TTC549 (cell line): ENCODE results near the gene OCA2.
"Not testable (repeated sequence)": the region's sequence is repeated elsewhere in the genome, so short reads cannot be mapped to it uniquely, and the experiment has no call there.

Experiments
- FAIRE-seq: peaks from 2 replicates; lab custom pipeline; 2012; peaks lifted over from hg19 to GRCh38; lab: Jason Lieb, UNC

OCA2 gene

GRCh38 chr15:27767918-27768640 lies 331.0 kb downstream of the OCA2 start:
- FAIRE-seq: no peak

DNA sequence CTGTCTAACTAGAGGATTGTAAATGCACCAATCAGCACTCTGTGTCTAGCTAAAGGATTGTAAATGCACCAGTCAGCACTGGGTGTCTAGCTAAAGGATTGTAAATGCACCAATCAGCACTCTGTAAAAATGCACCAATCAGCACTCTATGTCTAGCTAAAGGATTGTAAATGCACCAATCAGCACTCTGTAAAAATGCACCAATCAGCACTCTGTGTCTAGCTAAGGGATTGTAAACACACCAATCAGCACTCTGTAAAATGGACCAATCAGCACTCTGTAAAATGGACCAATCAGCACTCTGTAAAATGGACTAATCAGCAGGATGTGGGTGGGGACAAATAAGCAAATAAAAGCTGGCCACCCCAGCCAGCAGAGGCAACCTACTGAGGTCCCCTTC lies 331.7 kb downstream of the OCA2 start:
- FAIRE-seq: not testable (repeated sequence)

DNA sequence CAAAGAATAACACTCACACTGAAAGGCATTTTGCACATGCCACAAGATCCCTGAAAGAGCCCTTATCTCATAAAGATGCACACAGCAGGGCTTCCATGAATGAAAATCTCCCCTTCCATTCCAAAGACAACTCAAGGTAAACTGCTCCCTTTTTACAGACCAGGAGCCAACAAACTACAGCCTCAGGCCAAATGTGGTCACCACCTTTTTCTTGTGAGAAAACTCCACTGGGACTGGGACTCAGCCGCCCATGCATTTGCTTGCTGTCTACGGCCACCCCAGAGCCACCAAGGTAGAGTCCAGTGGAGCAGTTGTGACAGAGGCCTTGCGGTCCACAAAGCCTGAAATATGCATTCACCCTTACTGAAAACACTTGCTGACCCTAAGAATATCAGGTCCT lies 334.8 kb downstream of the OCA2 start:
- FAIRE-seq: no peak

GRCh38 chr15:27763514-27763913 lies 335.6 kb downstream of the OCA2 start:
- FAIRE-seq: no peak

GRCh38 chr15:27762471-27762870 lies 336.6 kb downstream of the OCA2 start:
- FAIRE-seq: no peak

- no peak for FAIRE-seq
These were observed 342.1 kb downstream of the OCA2 start for GRCh38 chr15:27757052-27757451.

DNA sequence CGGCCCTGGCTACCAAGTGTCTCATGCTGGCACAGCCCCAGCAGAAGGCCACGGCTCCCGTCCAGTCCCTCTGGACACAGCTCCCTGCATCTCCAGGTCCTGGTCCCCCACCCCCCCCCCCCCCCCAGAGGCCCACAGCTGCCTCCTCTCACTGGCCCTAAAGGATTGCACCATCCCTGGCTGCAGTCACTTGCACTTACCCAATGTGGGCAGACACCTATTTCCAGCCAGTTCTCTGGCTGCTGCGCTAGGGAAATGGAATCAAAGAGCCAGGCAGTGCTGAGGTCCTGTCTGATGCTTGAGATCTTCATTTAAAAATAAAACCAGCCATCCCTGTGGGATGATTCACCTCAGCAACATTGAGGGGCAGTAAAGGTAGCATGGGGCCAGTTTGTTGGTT lies 346.4 kb downstream of the OCA2 start:
- FAIRE-seq: no peak

GRCh38 chr15:27747997-27748396 lies 351.1 kb downstream of the OCA2 start:
- FAIRE-seq: no peak

GRCh38 chr15:27746401-27746955 lies 352.6 kb downstream of the OCA2 start:
- FAIRE-seq: no peak

GRCh38 chr15:27744641-27745040 lies 354.5 kb downstream of the OCA2 start:
- FAIRE-seq: no peak

GRCh38 chr15:27743638-27744037 lies 355.5 kb downstream of the OCA2 start:
- no peak for FAIRE-seq

- FAIRE-seq: no peak
These were observed 356.2 kb downstream of the OCA2 start for GRCh38 chr15:27742751-27743477.

GRCh38 chr15:27741226-27741860 lies 357.8 kb downstream of the OCA2 start:
- FAIRE-seq: no peak

DNA sequence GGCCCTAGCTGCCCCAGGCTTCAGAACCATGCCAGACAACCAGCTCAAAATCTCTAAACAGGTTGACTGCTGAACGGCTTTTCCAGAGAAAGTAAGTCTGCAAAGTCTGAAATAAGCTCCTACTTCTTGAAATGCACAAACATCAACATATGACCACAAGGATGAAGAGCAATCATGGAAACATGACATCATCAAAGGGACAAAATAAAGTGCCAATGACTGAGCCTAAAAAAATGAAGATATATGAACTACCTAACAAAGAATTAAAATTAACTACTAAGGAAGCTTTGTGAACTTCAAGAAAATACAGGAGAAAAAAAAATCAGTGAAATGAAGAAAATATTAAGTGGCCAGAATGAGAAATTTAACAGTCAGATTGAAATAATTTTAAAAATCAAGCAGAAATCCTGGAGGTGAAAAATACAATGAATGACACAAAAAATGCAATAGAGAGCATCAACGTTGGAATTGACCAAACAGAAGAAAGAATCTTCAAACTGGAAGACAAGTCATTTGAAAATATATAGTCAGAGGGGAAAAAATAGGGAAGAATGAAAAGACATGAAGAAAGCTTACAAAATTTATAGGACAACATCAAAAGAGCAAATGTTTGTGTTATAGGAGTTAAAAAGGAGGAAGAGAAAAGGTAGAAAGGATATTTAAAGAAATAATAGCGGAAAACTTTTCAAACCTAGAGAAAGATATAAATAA lies 364.2 kb downstream of the OCA2 start:
- no peak for FAIRE-seq

- no peak for FAIRE-seq
These were observed 367.3 kb downstream of the OCA2 start for GRCh38 chr15:27731776-27732175.

DNA sequence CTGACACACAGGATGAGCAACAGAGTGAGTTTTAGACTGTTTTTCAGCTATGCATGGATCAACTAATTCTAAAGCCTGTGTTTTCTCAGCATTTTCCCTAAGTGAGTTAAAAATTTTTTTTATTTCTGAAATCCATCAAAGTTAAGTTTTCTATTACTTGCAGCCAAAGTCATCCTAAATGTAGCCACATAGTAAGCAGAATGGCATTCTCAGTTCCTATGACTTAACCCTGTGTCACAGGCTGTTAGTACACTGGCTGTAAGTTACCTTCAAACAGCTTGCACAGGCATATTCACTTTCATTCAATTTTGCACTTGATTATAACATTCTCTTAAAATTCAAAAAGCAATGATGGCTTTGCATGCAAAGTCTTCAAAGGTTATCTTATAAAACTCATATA lies 368.2 kb downstream of the OCA2 start:
- FAIRE-seq: no peak

GRCh38 chr15:27725731-27726130 lies 373.4 kb downstream of the OCA2 start:
- no peak for FAIRE-seq

- no peak for FAIRE-seq
These were observed 375.3 kb downstream of the OCA2 start for GRCh38 chr15:27723821-27724220.

DNA sequence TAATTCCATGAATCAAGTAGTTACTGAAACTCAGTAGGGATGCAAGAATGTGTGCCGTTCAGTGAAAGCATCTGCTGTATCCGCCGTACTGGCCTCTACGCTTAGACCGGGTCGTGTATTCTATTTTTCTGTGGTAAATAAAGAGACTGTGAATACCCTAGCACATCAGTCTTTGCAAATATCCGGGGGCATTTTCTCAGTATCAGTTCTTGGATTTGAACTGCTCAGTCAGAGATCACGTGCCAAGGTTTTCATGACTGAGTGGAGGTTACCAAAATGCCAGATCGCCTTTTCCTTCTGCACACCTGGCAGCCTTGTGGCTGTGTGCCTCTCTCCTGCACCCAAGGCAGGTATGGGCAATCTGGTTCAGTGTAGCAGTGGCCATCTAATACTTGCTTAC lies 377.0 kb downstream of the OCA2 start:
- FAIRE-seq: no peak

DNA sequence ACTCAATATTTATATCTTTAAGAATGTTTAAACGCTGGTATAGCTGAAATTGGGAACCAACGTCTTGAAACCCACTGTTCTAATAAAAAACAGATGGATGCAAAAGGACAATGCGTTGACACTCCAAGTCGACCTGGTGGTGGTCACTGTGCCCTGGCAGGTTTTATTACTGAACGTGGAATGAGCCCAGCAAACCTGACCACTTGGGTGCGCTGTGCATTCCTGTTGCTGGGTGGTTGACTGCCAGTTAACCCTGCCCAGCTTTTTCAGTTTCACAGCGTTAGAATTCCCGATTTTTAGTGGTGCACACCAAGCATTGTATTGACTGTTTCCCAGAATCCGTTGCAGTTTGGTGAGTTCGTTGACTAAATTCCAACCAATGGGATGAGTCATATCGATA lies 384.4 kb downstream of the OCA2 start:
- FAIRE-seq: no peak

- FAIRE-seq: not testable (repeated sequence)
These were observed 385.3 kb downstream of the OCA2 start for GRCh38 chr15:27713850-27714249.

GRCh38 chr15:27707257-27707656 lies 391.9 kb downstream of the OCA2 start:
- FAIRE-seq: no peak

DNA sequence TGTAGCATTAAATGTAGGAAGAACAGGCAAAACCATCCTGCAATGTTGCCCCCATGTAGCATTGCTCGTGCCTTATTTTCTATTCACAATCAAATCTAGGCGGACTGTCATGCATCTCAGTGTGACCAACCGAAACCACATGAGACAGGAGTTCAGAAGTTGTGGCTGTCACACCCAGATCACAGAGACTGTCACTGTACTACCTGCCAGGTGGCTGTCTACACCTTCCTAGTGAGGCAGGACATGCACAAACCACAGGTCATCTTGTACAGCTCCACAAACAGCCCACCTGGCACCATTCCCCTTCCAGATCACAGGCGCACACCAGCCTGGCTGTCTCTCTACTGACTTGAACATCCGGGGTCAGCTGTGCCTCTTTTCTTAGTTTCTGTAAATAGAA lies 392.8 kb downstream of the OCA2 start:
- FAIRE-seq: no peak
